NCI-H82 (cell line): ENCODE data around the gene LHFPL6.
"Not testable (repeated sequence)": the region's sequence is repeated elsewhere in the genome, so short reads cannot be mapped to it uniquely, and the experiment has no call there.

ENCODE experiments used
- DNase-seq: peaks from one replicate; lab custom pipeline; 2025; lab: John Stamatoyannopoulos, UW

Gene LHFPL6

DNA sequence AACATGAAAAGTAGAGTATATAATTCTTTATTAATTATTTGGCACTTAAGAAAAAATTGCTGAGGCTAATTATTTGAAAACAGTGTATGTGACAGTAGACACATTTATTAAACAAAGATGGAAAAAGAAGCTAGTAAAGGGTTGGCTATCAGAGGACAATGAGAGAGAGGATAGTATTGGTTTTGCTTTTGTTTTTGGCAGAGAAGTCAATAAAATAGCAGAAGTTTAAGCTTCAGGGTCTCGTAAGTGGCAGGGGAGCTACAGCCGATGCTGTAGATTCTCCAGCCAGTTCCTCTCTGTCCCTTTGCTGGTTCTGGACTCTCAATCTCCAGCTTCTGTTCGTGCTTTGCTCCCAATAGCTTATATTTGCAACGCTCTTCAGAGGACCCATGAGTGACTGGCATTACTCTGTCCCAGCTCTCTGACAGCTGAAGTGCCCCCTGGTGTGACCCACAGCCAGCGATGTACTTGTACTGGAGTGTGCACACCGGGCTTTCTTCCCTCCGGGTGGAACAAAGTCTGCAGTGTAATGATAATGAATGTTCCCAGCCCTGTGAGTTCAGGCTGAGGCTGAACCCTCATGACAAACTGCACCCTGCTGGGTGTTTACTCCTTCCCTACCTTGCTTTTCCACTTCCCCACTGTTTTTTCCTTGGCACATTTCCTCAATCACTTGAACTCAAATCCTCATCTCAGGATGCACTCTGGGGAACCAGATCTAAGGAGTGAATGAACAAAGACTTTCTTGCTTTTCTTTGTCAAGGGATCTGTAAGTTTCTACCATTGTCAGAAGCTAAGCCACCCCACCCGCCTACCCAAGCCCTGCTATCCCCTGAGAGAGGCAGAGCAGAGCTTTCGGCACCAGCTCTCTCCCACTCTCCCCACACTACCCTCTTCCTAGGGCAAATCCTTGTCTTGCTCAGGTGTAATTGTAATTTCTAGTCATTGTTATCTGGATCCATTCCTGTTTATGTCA lies 254.8 kb downstream of the LHFPL6 start:
- DNase-seq: no peak

- no peak for DNase-seq
These were observed 257.0 kb downstream of the LHFPL6 start for GRCh38 chr13:39345982-39346381.

- DNase-seq: no peak
These were observed 261.7 kb downstream of the LHFPL6 start for GRCh38 chr13:39341251-39341650.

- DNase-seq: not testable (repeated sequence)
These were observed 264.9 kb downstream of the LHFPL6 start for GRCh38 chr13:39338114-39338513.

DNA sequence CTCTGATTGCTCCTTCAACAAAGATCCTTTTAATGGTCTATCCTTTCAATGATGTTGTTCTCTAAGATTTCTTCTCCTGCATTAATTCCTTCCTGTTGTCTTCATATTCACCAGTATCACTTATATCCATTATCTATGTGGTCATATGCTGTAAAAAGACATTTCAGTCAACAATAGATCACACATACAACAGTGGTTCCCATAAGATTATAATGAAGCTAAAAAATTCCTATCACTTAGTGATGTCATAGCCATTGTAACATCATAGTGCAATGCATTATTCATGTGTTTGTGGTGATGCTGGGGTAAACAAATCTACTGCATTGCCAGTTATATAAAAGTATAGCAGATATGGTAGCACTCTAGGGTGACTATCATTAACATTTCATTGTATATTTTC lies 266.1 kb downstream of the LHFPL6 start:
- no peak for DNase-seq

DNA sequence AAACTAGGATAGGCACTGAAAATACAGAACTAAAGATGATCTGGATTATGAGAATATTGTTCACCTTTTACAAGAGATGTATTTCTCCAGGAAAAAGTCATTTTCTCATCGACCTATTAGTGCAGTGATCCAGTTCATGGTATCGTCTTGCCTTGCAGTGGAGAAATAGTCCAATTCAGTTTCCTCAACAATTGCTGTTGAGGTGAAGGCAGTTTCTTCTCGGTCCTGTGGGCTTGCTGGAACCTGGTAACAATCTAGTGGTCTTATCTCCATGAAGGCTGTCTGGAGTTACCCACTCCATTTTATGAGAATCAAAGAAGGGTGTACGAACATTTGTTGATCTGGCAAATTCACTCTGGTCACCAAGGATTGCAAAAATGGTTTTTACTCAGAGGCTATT lies 266.8 kb downstream of the LHFPL6 start:
- DNase-seq: no peak

DNA sequence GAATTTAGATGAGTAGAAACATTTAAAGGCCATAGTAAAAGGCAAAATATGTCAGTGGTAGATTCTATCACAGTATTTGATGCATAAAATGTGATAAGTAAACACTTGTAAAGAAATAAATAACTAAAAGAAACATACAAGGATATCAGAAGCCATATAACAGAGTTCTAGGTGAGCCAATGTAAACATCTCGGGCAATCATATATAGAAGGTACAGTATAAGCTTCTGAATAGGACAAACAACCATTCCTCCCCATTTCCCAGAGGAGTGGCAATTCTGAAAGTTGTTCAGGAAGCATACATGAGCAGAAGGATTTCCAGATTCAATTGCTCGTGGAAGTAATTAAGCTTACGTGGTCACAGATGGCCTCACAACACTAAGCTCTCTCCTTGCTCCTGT lies 267.3 kb downstream of the LHFPL6 start:
- peak; percentile 61 for DNase-seq

- no peak for DNase-seq
These were observed 272.5 kb downstream of the LHFPL6 start for GRCh38 chr13:39330504-39330903.

DNA sequence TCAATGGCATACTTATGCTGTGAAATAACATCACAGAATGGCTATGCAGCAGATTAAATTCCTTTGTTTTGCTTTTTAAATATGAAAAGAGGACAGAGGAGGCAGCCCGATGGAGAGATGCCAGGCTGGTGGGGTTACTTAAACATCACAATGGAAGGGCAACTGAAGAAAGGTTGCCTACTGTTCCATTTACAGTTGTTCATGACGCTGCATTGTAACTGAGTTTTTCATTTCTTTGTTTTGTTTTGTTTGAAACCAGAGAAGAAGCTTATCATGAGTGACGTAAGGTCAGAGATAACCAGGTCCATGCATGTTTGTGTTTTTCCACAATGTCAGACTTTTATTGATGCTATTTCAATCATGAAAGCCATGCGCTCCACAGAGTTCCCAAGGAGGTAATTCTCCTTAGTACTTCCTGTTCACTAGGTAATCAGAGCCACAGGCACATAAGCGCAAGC lies 273.8 kb downstream of the LHFPL6 start:
- no peak for DNase-seq

- no peak for DNase-seq
These were observed 275.9 kb downstream of the LHFPL6 start for GRCh38 chr13:39327172-39327479.

DNA sequence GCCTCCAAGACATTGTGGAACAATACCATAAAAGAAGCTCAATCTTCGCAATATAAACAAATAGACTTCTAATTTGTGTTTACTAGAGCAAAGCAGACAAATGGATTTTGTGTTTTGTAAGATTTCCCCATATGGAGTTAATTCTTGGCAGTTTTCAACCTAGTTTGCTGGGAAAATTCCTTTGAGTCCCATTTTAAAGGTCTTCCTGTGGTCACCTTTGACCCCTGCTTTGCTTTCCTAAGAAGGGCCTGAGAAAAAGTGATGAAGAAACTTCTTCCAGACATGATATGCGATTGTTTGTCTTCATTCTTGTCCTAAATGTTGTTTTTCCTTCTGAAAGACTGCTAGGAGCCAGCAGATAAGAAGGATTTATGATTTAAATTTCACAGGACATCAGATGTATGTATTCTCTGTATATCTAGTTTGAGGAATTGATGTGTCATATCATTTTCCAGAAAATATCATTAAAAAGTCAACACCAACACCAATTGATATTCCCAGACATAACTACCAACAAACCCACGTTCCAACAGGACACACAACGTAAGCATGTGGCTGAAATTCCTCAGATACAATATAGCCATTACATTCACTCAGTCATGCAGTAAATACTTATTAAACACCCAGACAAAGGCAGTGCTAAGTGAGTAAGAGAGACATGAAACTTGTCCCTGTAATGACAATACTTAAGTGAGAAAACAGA lies 276.4 kb downstream of the LHFPL6 start:
- no peak for DNase-seq

- no peak for DNase-seq
These were observed 278.1 kb downstream of the LHFPL6 start for GRCh38 chr13:39324806-39325311.

DNA sequence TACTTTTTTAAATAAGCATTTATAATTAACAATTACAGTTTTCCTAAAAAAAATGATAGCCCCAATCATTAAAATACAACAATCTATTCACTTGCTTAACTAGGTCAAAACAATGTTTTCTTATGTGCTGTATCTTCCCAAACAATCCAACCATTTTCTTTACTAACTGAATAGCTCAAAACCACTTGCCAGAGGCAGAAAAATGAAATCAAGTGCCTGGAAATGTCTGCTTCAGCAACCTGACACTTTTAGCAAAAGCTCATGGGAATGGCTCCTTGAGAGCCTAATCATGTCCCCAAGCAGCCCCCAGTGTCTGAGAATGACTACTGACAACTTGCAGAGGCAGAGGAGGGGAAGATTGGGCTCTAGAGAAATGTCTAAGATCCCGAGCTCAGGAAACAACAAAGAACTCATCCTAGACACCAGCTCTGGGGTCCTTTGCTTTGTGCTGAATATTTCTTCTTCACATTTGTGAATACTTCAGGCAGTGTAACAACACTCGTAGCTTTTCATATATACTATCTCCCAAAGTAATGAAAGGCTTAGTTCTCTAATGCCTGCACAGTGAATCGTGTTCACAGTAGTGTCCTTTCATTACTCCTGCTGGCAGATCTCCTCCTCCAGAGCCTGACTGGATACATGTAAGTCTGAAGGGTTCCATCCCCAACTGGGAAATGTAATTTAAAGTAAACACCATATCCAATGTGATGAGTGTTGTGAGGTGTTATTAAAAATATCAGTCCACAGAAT lies 280.0 kb downstream of the LHFPL6 start:
- no peak for DNase-seq

GRCh38 chr13:39321574-39321973 lies 281.4 kb downstream of the LHFPL6 start:
- DNase-seq: no peak

- DNase-seq: peak; percentile 72
These were observed 284.8 kb downstream of the LHFPL6 start for GRCh38 chr13:39318161-39318560.

DNA sequence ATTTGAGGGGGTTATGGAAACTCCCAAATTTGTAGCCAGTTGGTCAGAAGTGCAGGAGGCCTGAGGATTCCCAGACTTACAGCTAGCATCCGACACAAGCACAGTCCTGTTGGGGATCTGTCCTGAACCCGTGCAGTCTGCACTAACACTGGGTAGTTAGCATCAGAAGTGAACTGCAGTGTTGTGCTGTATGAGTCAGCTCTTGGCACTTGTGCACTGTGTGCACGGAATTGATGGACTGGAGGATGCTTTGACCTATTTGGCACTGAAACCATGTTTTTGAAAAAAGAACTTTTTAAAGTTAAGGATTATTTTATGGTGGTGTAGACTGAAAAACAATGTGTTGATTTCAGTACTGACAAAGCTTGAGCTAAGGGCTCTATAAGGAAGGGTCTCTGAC lies 285.7 kb downstream of the LHFPL6 start:
- DNase-seq: no peak

GRCh38 chr13:39315796-39316195 lies 287.2 kb downstream of the LHFPL6 start:
- DNase-seq: no peak

- DNase-seq: no peak
These were observed 289.3 kb downstream of the LHFPL6 start for GRCh38 chr13:39313721-39314120.

- DNase-seq: no peak
These were observed 290.4 kb downstream of the LHFPL6 start for GRCh38 chr13:39312596-39312995.

DNA sequence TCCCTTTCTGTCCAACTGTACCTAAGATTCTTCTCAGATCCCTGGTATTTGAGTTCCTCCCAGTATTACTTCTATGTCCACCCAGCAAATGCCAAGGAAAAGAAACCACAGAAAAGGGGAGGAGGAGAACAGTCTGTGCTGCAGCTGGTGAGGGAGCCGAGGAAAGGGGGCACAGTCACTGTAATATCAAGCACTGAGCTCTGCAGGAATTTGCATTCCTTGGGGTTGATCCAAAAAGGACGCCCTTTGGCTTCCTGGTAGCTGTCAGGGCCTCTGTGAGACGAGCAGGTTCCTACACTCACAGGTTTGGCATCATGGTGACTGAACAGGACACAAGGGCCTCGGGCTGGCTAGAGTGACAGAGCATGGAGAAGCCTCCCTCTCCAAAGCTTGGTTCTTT lies 291.4 kb downstream of the LHFPL6 start:
- no peak for DNase-seq

DNA sequence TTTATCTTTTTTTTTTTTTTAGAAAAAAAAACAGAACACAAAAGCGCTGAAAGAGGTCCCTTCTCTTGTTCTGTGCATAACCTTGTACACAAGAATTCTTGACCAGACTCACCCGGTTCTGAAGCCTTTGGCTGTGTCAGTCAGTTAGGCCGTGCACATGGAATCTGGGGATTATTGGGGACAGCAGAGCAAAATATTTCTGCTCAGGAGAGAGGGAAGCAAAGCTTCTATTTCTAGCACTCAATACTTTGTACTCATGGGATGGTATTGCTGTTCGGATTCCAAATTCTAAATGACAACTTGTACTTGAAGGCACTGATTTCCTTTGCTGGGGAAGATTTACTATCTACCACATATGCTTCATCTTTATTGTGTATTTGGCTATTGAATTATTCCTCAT lies 292.0 kb downstream of the LHFPL6 start:
- DNase-seq: no peak
